Gastroesophageal sphincter (tissue), 3 donors: ENCODE data around the gene VPS41.

ENCODE experiments used
- EP300 ChIP-seq: sonication (generic); formaldehyde crosslinking; IDR thresholded peaks from one replicate; pipeline ENCODE4 v1.6.1; 2017; ENCODE audit warnings: antibody characterized with exemption, mild to moderate bottlenecking
- POLR2A ChIP-seq, 2 donors: fragments of 450-650 bp; IDR thresholded peaks; one replicate each; pipeline ENCODE4 v1.6.1; 2017; ENCODE audit warnings: antibody characterized with exemption in 2 of 2, mild to moderate bottlenecking in 2 of 2, moderate library complexity in 1 of 2
- POLR2AphosphoS5 ChIP-seq: sonication (generic); formaldehyde crosslinking; IDR thresholded peaks from one replicate; pipeline ENCODE4 v1.6.1; 2017; ENCODE audit warnings: antibody characterized with exemption
- TF ChIP-seq, protein P1 (sequence below), 4 experiments: fragments of 200-600 bp in 2 of 4; fragments of 450-650 bp in 2 of 4; sonication (generic) in 1 of 4; IDR thresholded peaks; one replicate each; pipeline ENCODE4 v1.5.1; 2017 to 2019; ENCODE audit warnings: antibody characterized with exemption in 4 of 4, mild to moderate bottlenecking in 2 of 4, moderate library complexity in 2 of 4

- TF ChIP-seq, protein P1, sequence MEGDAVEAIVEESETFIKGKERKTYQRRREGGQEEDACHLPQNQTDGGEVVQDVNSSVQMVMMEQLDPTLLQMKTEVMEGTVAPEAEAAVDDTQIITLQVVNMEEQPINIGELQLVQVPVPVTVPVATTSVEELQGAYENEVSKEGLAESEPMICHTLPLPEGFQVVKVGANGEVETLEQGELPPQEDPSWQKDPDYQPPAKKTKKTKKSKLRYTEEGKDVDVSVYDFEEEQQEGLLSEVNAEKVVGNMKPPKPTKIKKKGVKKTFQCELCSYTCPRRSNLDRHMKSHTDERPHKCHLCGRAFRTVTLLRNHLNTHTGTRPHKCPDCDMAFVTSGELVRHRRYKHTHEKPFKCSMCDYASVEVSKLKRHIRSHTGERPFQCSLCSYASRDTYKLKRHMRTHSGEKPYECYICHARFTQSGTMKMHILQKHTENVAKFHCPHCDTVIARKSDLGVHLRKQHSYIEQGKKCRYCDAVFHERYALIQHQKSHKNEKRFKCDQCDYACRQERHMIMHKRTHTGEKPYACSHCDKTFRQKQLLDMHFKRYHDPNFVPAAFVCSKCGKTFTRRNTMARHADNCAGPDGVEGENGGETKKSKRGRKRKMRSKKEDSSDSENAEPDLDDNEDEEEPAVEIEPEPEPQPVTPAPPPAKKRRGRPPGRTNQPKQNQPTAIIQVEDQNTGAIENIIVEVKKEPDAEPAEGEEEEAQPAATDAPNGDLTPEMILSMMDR (IDR thresholded peaks at IDR 0.05) = no peak
- TF ChIP-seq POLR2A (IDR thresholded peaks at IDR 0.05) (no peak), EP300 (no peak), POLR2AphosphoS5 (no peak)
These were observed 83.1 kb downstream of the VPS41 start for GRCh38 chr7:38825721-38826440.
